HG03439 (cell line): ENCODE measurements around the gene BACE1-AS.

ENCODE experiments used
- ATAC-seq: cut with Tn5 transposase; IDR thresholded peaks from one replicate; pipeline ENCODE4 v1.9.1; 2021; ENCODE audit warnings: mild to moderate bottlenecking, moderate library complexity; ENCODE audit not compliant: unreplicated experiment

BACE1-AS gene

GRCh38 chr11:117287668-117288067 is 3.5 kb upstream of the BACE1-AS start:
- no peak for ATAC-seq

DNA sequence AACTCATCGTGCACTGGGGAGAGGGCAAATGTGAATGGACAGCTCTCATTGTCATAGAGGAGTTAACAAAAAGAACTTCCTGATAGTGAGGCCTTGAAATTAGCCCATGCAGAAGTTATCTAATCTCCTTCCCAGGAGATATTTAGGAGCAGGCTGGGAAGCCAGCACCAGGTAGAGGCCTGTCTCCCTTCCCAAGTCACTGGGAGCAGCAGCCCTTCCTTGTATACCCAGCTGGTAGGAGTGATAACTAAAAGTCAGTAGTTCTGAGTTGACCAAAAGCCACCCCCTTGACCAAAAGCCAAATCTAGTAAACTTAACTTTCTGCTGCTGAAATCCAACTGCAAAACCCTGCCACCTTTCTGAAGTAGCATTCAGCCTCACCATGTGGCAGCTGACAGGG is 1.4 kb upstream of the BACE1-AS start:
- no peak for ATAC-seq

DNA sequence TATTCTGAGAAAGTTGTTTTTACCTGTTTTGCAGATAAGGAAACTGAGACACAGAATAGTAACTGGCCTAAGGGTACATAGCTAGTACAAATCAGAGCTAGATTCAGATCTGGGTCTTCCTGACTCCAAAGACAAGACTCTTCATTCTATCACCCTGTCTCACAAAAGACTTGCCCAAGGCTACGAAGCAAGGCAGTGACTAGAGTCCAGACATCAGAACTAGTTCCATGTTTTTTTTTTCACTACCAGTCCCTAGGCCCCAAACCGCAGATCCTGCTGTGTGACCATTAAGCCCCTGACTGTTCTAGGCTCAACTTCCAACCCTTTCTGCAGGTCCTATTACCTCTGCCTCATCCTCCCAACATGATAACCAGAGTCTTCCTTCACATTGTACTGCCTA is 1.5 kb downstream of the BACE1-AS start:
- no peak for ATAC-seq

DNA sequence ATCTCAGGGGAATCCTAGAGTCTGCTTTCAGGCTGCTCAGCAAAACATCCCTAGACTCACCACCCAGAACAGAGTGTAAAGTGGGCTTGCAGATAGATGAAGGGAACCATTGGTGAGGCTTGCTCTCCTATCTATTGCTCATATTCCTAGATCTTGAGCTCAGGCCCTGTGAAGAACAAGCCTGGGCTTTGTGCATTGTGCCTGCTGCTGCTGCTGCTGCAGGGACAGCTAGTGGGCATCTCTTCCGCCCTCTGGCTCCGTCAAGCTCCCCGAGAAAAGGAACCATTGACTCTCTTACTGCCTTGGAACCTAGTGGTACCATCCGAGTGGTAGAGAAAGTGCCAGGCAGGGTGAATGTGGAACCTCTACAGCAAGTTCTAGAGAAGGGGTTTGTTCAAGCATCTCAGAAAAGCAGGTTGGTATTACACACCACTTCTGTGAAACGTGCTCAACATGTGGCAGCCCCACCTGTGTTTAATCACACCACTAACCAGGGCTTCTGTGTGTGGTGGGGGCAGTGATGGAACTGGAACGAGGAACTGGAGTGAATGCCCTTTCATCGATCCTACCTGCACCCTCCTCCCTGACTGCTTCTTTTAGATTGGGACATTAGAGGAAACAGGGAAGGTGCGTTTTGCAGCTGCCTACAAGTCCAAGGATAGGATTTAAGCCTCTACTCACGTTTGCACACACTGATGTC is 4.4 kb downstream of the BACE1-AS start:
- no peak for ATAC-seq

DNA sequence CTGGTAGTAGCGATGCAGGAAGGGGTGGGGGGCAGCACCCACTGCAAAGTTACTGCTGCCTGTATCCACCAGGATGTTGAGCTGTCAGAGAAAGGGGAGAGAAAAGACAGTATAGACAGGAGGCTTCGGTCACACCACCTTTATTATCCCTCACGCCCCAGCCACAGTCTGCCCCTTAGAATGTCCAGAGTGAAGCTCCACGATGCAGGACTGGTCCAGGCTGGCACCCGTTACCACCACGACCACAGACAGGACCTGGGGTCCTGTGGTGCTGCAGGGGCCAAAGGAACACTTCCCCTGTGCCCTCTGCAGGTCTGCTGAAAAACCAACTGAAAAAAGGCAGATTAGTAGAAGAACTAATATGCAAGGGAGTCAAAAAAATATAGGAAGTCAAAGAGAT is 5.7 kb downstream of the BACE1-AS start:
- no peak for ATAC-seq

DNA sequence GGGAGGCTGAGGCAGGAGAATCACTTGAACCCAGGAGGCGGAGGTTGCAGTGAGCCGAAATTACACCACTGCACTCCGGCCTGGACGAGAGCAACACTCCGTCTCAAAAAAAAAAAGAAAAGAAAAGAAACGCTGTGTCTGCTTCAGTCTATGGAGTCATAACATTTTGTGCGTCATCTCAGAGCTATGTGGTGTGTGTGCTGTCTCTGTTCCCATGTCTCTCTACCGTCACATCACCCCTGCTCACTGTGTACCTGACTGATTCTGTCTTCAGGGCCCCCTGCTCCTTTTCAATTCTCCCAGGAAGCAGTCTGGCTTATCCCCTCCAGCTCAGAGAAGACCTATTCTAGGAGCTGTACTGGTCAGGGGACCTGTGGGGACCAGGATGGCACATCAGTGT is 7.0 kb downstream of the BACE1-AS start:
- no peak for ATAC-seq

DNA sequence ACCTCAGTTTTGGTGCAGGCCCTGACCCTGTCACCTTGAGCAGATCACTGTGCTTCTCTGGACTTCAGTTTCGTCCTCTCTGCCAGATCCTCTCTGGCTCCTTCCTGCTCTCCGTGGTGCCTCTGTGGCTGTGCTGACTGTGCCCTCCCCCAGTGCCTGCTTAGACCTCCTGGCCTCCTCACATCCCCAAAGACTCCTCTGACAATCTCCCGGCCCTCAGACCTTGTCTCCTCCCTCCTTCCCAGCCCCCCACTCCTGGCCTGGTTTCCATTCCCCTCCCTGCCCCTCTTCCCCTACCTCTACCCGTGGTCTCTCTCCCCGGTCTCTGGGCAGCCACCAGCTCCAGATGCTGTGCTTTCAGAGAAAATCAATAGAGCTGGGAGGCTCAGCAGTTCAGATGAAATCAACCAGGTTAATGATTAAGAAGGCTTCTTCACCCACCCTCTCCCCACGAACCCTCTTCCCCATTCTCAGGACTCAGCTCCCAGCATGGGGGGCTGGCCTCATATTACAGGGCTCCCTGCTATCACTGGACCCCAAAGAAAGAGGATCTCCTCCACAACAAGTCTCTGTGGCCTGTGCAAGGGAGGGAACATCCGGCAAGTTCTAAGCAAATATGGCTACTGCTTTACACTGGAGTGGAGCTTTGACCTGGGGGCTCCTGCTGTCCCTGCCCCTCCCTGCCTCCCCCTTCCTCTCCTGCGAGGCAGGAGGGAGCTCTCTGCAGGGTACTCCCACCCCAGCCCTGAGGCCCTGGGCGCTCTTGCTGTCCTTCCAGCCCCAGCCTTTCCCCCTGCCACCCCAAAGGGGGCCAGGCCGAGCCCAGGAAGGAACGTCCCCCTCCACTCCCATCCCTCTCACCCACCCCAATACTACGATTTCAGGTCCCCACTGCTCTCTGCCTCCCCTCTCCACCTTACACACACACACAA is 8.5 kb downstream of the BACE1-AS start:
- ATAC-seq, result no peak

DNA sequence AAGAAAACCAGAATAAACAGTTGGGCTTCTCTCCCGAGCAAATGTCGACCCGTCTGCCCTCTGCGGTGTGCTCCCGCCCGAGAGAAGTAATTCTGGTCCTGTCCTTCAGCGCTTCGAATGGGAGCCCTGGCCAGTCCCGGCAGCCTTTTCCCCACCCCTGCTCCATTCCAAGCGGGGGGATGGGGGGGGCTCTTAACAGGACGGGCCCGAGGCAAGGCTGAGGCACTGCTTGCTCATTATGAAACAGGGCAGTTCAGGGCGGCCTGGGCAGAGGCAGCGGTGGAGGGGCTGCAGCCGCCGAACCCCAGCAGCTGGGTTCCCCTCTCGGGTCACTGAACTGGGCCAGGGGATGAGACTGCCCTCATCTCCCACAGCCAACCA is 9.1 kb downstream of the BACE1-AS start:
- ATAC-seq, result no peak

DNA sequence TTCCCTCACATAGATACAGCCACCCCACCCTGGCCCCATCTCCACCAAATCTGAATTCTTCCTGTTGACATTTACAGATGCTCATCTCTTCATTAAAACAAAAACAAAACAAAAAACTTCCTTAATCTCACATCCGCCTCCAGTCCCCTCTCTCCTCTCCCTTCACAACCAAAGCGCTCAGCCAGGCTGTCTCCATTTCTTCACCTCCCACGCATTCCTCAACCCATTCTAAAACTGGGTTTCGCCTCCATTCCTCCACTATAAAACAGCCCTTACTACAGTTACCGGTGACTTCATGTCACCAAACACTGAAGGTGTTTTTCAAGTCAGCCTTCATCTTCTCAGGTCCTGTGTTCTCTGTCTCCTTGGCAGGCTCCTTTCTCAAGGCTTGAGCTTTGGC is 9.6 kb downstream of the BACE1-AS start:
- no peak for ATAC-seq

- ATAC-seq, result no peak
Observed at GRCh38 chr11:117302228-117302627, 11.1 kb downstream of the BACE1-AS start.

GRCh38 chr11:117303101-117303500 is 12.0 kb downstream of the BACE1-AS start:
- ATAC-seq, result no peak

DNA sequence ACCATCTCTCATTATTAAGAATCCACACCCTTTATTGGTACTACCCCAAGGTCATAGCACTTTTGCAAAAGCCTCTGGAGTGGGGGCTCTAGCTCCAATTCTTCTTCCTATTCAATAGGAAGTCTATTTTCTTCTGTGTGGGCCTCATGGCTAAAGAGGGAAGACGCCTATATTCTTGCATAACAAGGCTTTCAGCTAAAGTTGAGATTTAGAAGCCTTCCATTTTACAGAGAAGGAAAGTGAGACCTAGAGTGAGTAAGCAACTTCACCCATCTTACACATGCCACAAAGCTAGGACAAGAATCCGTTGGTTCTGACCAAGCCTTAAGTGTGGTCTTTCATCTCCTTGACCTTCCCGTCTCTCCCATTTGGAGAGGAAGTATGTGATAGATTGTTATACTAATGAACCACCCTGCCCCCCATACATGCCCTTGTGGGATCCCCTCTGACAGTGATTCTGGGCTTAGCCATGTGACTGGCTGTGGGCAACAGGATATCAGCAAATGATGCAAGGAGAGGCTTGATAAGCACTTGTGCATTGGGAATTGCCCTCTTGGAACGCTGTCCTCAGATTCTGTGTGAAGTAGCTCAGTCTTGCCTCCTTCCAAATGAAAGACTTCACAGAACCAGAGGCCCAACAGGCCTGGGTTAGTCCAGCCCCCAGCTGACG is 12.6 kb downstream of the BACE1-AS start:
- ATAC-seq, result no peak

GRCh38 chr11:117305145-117305544 is 14.0 kb downstream of the BACE1-AS start:
- ATAC-seq, result no peak

DNA sequence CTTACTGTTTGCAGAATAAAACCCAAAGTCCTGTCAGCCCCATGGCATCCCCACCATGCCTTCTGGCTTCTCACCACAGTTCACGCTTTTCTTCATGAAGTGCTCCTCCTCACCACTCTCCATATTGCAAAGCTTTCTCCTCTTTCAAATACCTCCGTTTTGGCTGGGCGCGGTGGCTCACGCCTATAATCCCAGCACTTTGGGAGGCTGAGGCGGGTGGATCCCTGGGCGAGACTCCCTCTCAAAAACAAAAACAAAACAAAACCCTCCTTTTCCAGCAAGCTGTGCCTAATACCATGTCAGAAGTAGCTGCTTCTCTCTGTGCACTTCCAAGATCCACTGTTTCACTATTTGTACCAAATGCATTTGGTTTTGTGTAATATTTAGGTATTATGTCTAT is 18.2 kb downstream of the BACE1-AS start:
- ATAC-seq, result no peak

DNA sequence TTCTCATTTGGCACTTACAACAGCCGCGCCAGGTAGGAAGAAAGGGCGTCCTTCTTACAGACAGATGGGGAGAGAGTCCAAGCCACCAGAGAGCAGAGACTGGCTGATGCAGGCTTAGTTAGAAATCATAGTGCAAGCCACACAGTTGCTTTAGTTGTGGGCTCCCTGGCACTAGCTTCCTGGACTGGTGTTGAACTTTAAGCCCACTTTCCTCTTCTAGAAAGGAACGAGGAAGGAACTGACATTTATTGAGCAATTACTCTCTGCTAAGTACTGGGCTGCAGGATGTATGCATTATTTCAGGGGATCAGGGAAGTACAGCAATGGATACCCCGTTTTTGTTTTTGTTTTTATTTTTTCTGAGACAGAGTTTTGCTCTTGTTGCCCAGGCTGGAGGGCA is 21.9 kb downstream of the BACE1-AS start:
- no peak for ATAC-seq

- ATAC-seq, result no peak
Observed at GRCh38 chr11:117313828-117314768, 23.0 kb downstream of the BACE1-AS start.

DNA sequence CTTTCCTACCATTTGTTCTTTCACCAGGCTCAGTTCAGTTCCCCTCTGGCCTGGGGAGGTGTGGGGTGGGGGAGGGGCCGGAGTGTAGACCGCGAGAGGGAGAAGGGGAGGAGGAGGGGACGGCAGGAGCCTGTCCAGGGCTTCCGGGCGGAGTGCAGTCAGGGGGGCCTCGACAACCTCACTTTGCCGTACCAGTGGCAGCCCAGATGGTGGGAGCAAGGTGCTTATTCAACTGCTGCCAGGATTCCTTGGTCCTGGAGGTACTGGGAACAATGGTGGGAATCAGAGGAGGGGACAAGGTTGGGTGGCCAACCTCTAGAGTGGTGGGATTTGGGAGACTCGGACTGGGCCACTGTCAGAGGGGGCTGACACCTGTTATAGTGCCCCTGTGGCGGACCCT is 23.7 kb downstream of the BACE1-AS start:
- no peak for ATAC-seq

GRCh38 chr11:117315285-117316196 is 24.4 kb downstream of the BACE1-AS start:
- no peak for ATAC-seq

DNA sequence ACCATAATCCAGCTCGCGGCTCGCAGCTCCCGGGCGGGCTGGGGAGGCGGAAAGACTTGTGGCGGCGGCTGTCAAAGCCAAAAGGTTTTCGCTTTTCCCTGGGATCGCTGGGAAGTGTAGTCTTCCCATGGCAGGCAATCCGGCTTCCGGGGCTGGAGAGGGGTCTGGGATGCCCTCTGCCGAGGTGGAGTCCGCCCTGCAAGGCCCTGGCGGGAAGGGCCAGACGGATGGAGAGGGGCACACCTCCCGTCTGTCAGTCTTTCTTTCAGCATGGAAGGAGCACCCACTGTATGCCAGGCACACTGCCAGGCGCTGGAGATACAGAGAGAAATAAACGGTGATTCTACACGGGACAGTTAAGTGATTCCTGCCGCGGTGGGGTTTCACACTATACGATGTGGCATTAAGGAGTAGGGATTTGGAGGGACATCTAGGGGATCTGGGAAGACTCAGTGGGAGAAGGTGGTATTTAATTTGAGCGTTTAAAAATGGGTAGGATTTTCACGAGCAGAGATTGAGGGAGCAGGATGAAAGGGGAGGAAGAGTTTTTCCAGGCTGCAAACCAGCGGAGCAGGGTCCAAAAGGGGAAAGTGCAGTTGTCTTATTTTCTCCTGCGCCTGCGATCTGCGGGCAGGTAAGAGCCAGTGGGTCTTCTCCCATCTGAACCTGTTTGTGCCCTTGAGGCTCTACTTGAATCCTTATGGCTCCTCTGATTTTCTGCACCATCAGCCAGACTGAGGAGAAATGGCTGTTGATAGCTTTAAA is 25.2 kb downstream of the BACE1-AS start, which contains the start of gene BACE1:
Gene BACE1 (minus strand): TSS at position 60 of the 765 bp plus-strand sequence. CDS start 461 bp downstream, outside the sequence.
- ATAC-seq, result no peak
